ENCODE results near the gene STX8. TPM values are rescaled to one million over a fixed set of nuclear protein-coding genes. Genes with fewer than 3 reads are reported as not detected.

The STX8 gene
- total RNA-seq, 2 donors from 2014 or later = 41.6 to 57.2 TPM

- Histone ChIP-seq H3K4me1 (no peaks in the 10 kb centered on the region), H3K36me3 (no peaks in the 10 kb centered on the region)
Observed at GRCh38 chr17:9233761-9234160, 341.9 kb downstream of the STX8 start.

DNA sequence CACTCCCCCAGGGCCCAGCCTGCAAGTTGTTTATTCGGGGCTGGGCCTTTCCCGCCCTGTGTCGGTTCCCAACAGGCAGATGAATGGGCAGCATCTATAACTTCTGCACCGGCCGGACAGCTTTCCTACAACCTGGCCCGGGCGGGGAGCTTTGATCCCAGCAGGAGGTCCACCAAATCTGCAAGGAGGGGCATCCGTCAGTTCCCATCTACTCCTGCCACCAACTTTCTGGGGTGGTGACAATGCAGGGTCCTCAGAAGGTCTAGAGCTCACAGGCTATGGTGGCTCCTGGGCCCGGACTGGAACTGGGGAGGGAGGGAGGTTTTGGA, 342.4 kb downstream of the STX8 start:
- no peaks in the 10 kb centered on the region for H3K27me3 ChIP-seq
- TF ChIP-seq CTCF (IDR thresholded peaks at IDR 0.05) = no peak
- H3K9ac ChIP-seq (ENCODE audit: low read depth in 2 of 2, low read length in 2 of 2) = no peak overlapping the region
- H3K36me3 ChIP-seq = no peaks in the 10 kb centered on the region
- no peak overlapping the region for H3K4me3 ChIP-seq
- H3K27ac ChIP-seq = no peak overlapping the region
- intact Hi-C loops (cut with DNase I) = no loop called here
- no peaks in the 10 kb centered on the region for H3K9me3 ChIP-seq
- H3K4me1 ChIP-seq = no peaks in the 10 kb centered on the region
- no peak for DNase-seq

More at GRCh38 chr17:9233761-9234160, 341.9 kb downstream of the STX8 start:
- no peaks in the 10 kb centered on the region for H3K27me3 ChIP-seq
- no peaks in the 10 kb centered on the region for H3K9me3 ChIP-seq
- no peak overlapping the region for H3K27ac ChIP-seq
- no peak overlapping the region for H3K4me3 ChIP-seq
- intact Hi-C loops (cut with DNase I) = no loop called here
- TF ChIP-seq CTCF (IDR thresholded peaks at IDR 0.05) = no peak
- DNase-seq = no peak
- no peak overlapping the region for H3K9ac ChIP-seq (ENCODE audit: low read depth in 2 of 2, low read length in 2 of 2)

DNA sequence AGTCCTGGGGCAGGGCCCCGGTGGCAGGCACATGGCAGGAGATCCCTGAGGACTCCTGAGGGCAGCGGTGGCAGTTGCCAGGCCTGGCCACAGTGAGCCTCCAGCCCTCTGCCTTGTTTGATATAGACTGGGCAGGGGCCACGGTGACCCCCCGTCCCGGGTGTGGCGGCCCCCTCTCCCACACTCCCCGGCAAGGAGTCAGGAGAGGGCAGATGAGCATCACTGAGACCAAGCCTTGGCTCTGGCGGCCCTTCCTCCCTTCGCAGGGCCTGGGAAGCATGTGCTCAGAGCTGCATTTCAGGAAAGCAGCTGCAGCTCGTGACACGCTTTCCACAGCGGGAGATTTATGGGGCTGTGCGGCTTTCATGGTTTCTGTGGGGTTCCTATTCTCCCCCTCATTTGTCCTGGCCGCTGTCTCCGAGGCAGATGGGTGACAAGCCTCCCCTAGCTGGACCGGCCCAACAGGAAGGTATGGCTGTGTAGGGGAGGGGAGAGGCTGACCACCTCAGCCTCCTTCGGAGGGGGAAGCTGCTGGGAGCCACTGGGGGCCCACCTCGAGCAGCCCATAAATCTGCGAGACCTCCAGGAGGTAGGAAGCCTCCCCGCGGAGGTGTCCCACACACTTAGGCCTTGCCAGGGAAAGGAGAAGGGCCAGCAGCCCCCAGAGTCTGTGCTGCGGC, 342.9 kb downstream of the STX8 start:
- DNase-seq = no peak
- H3K36me3 ChIP-seq = no peaks in the 10 kb centered on the region
- no peaks in the 10 kb centered on the region for H3K27me3 ChIP-seq
- H3K4me3 ChIP-seq = no peak overlapping the region
- no peaks in the 10 kb centered on the region for H3K4me1 ChIP-seq
- intact Hi-C loops (cut with DNase I) = no loop called here
- TF ChIP-seq CTCF (IDR thresholded peaks at IDR 0.05) = no peak
- H3K27ac ChIP-seq = no peak overlapping the region
- H3K9me3 ChIP-seq = no peaks in the 10 kb centered on the region
- no peak overlapping the region for H3K9ac ChIP-seq (ENCODE audit: low read depth in 2 of 2, low read length in 2 of 2)

GRCh38 chr17:9232155-9232475, 343.5 kb downstream of the STX8 start:
- intact Hi-C loops (cut with DNase I) = no loop called here
- TF ChIP-seq CTCF (IDR thresholded peaks at IDR 0.05) = no peak
- Histone ChIP-seq H3K9ac (ENCODE audit: low read depth in 2 of 2, low read length in 2 of 2) (no peak overlapping the region), H3K4me1 (no peaks in the 10 kb centered on the region), H3K9me3 (no peaks in the 10 kb centered on the region), H3K27ac (no peak overlapping the region), H3K4me3 (no peak overlapping the region), H3K27me3 (no peaks in the 10 kb centered on the region), H3K36me3 (no peaks in the 10 kb centered on the region)
- DNase-seq = no peak

DNA sequence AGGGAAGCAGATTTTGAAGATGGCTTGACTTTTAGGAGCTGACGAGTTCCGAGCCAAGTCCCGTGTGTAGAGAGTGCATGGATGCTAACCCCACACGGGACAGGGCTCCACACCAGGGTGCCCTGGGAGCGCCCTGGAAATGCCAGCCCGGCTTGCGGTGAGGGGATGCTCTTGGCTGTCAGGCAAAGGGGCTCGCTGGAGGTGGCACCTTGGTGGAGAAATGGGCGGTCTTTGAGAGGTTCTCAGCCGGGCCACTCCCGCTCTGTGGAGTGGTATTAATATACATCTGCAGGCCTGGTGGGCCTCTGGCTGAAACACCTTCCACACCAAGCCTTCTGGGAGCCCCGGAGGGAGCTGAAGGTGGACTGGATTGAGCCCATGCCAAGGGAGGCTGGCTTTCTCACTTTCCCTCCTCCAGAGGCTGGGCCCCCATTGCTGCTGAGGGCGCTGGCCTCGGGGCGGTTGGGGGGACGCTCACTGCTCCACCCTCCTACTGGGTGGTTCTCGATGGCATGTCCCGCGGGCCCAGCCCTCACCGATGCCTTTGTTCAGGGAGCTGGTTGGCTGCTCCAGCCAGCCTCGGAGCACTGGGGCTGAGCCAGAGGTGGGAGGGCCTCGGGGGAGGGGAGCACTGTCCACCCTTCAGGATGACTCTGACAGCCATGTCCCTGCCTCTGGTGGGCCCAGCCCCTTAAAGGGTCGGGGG, 344.0 kb downstream of the STX8 start:
- no peaks in the 10 kb centered on the region for H3K9me3 ChIP-seq
- H3K27me3 ChIP-seq = no peaks in the 10 kb centered on the region
- no peaks in the 10 kb centered on the region for H3K36me3 ChIP-seq
- H3K27ac ChIP-seq = no peak overlapping the region
- DNase-seq = no peak
- no peak for TF ChIP-seq CTCF (IDR thresholded peaks at IDR 0.05)
- intact Hi-C loops (cut with DNase I) = no loop called here
- no peak overlapping the region for H3K4me3 ChIP-seq
- H3K4me1 ChIP-seq = no peaks in the 10 kb centered on the region
- no peak overlapping the region for H3K9ac ChIP-seq (ENCODE audit: low read depth in 2 of 2, low read length in 2 of 2)
